ENCODE data around the gene CHI3L1. TPM values are rescaled to one million over a fixed set of nuclear protein-coding genes. Genes with fewer than 3 reads are reported as not detected.

The CHI3L1 gene
- total RNA-seq, 2 donors from 2014 or later: 5.4 to 8.2 TPM

GRCh38 chr1:203161703-203162102 is 24.8 kb downstream of the CHI3L1 start:
- no peak overlapping the region for H3K27ac ChIP-seq
- DNase-seq: no peak
- H3K4me3 ChIP-seq: no peak overlapping the region
- intact Hi-C loops (cut with DNase I): no loop called here
- no peaks in the 10 kb centered on the region for H3K36me3 ChIP-seq (replicated peaks in 1 of 2; ENCODE audit: insufficient read depth in 1 of 2, low read depth in 2 of 2)
- ATAC-seq: no peak
- TF ChIP-seq, protein P1, sequence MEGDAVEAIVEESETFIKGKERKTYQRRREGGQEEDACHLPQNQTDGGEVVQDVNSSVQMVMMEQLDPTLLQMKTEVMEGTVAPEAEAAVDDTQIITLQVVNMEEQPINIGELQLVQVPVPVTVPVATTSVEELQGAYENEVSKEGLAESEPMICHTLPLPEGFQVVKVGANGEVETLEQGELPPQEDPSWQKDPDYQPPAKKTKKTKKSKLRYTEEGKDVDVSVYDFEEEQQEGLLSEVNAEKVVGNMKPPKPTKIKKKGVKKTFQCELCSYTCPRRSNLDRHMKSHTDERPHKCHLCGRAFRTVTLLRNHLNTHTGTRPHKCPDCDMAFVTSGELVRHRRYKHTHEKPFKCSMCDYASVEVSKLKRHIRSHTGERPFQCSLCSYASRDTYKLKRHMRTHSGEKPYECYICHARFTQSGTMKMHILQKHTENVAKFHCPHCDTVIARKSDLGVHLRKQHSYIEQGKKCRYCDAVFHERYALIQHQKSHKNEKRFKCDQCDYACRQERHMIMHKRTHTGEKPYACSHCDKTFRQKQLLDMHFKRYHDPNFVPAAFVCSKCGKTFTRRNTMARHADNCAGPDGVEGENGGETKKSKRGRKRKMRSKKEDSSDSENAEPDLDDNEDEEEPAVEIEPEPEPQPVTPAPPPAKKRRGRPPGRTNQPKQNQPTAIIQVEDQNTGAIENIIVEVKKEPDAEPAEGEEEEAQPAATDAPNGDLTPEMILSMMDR (IDR thresholded peaks at IDR 0.05): no peak
- no peak for TF ChIP-seq POLR2A (IDR thresholded peaks at IDR 0.05)
- H3K27me3 ChIP-seq: no peaks in the 10 kb centered on the region
- H3K9me3 ChIP-seq: no peaks in the 10 kb centered on the region
- H3K4me1 ChIP-seq: peaks cover 10% of the 10 kb centered on the region
- 80 to 82% methylated on average over 11 of the region's 11 CpGs for WGBS, 2 donors

DNA sequence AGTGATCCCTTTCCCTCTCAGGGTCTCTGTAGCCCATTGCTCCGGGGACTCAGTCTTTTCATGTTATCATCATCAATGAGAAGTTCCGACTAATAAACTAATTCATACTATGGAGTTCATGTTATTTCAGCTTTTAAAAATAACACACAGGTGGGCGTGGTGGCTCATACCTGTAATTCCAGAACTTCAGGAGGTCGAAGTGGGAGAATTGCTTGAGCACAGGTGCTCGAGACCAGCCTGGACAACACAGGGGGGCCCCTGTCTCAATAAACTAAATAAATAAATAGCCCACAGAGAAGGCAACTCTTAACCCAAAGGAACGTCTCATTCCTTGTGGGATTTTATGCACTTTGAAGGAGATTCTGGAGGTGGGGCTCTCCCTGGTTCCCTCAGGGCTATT is 25.3 kb downstream of the CHI3L1 start:
- intact Hi-C loops (cut with DNase I): no loop called here
- no peak for ATAC-seq

GRCh38 chr1:203159844-203160243 is 26.7 kb downstream of the CHI3L1 start:
- no peaks in the 10 kb centered on the region for H3K9me3 ChIP-seq
- ATAC-seq: no peak
- 40 to 57% methylated on average over 1 of the region's 1 CpG for WGBS, 2 donors
- intact Hi-C loops (cut with DNase I): no loop called here
- H3K27ac ChIP-seq: no peak overlapping the region
- no peak for DNase-seq
- no peak for TF ChIP-seq POLR2A (IDR thresholded peaks at IDR 0.05)
- TF ChIP-seq, protein P1 (IDR thresholded peaks at IDR 0.05): no peak
- H3K36me3 ChIP-seq (replicated peaks in 1 of 2; ENCODE audit: insufficient read depth in 1 of 2, low read depth in 2 of 2): no peaks in the 10 kb centered on the region
- no peak overlapping the region for H3K4me3 ChIP-seq
- no peaks in the 10 kb centered on the region for H3K4me1 ChIP-seq
- H3K27me3 ChIP-seq: no peaks in the 10 kb centered on the region

More for the DNA sequence above, 25.3 kb downstream of the CHI3L1 start:
- Histone ChIP-seq H3K36me3 (replicated peaks in 1 of 2; ENCODE audit: insufficient read depth in 1 of 2, low read depth in 2 of 2) (no peaks in the 10 kb centered on the region), H3K27me3 (no peaks in the 10 kb centered on the region), H3K27ac (no peak overlapping the region), H3K4me1 (peaks cover 5% of the 10 kb centered on the region), H3K4me3 (no peak overlapping the region), H3K9me3 (no peaks in the 10 kb centered on the region)
- DNase-seq: no peak
- 39 to 41% methylated on average over 6 of the region's 6 CpGs for WGBS, 2 donors
- TF ChIP-seq, protein P1 (IDR thresholded peaks at IDR 0.05): no peak
- no peak for TF ChIP-seq POLR2A (IDR thresholded peaks at IDR 0.05)

GRCh38 chr1:203158960-203159665 is 27.4 kb downstream of the CHI3L1 start:
- H3K9me3 ChIP-seq: no peaks in the 10 kb centered on the region
- no peak overlapping the region for H3K4me3 ChIP-seq
- H3K27me3 ChIP-seq: no peaks in the 10 kb centered on the region
- TF ChIP-seq POLR2A (IDR thresholded peaks at IDR 0.05): no peak
- TF ChIP-seq, protein P1 (IDR thresholded peaks at IDR 0.05): no peak
- no peaks in the 10 kb centered on the region for H3K4me1 ChIP-seq
- WGBS, 2 donors: 79 to 85% methylated on average over 9 of the region's 9 CpGs
- H3K27ac ChIP-seq: no peak overlapping the region
- no peaks in the 10 kb centered on the region for H3K36me3 ChIP-seq (replicated peaks in 1 of 2; ENCODE audit: insufficient read depth in 1 of 2, low read depth in 2 of 2)
- DNase-seq: no peak
- intact Hi-C loops (cut with DNase I): no loop called here
- no peak for ATAC-seq

- 88 to 89% methylated on average over 1 of the region's 1 CpG for WGBS, 2 donors
- H3K36me3 ChIP-seq (replicated peaks in 1 of 2; ENCODE audit: insufficient read depth in 1 of 2, low read depth in 2 of 2): no peaks in the 10 kb centered on the region
- no peaks in the 10 kb centered on the region for H3K27me3 ChIP-seq
- ATAC-seq (no peak), DNase-seq (no peak)
- no peak overlapping the region for H3K4me3 ChIP-seq
- no peaks in the 10 kb centered on the region for H3K9me3 ChIP-seq
- intact Hi-C loops (cut with DNase I): no loop called here
- TF ChIP-seq, protein P1 (IDR thresholded peaks at IDR 0.05): no peak
- no peak for TF ChIP-seq POLR2A (IDR thresholded peaks at IDR 0.05)
- H3K27ac ChIP-seq: no peak overlapping the region
- H3K4me1 ChIP-seq: peaks cover 5% of the 10 kb centered on the region
Measured at GRCh38 chr1:203158423-203158822, 28.1 kb downstream of the CHI3L1 start.
